Left lung (tissue), 10 donors: ENCODE measurements around the gene CUX1. TPM values are rescaled to one million over a fixed set of nuclear protein-coding genes. Genes with fewer than 3 reads are reported as not detected.

Experiments used
- ATAC-seq: fragments of 200-7000 bp; cut with Tn5 transposase; one replicate; pipeline ENCODE4 v1.9.1; 2020; ENCODE audit warnings: moderate library complexity
- DNase-seq, 4 donors: peaks; one replicate each; pipeline ENCODE4 v3.0.0-alpha.2; 2013 to 2020
- H3K27ac ChIP-seq, 2 donors: fragments of 200-600 bp; sonication (generic) in 1 of 2; one replicate each; pipeline versions ENCODE4 v1.5.0 to v1.8.0; 2020 to 2021
- H3K27me3 ChIP-seq, 2 donors: fragments of 200-600 bp; sonication (generic) in 1 of 2; one replicate each; pipeline versions ENCODE4 v1.5.0 to v1.8.0; 2020 to 2021
- H3K36me3 ChIP-seq, 2 donors: fragments of 200-600 bp; sonication (generic) in 1 of 2; one replicate each; pipeline versions ENCODE4 v1.5.0 to v1.8.0; 2020 to 2021
- H3K4me1 ChIP-seq, 2 donors: fragments of 200-600 bp; one replicate each; pipeline ENCODE4 v1.8.0; 2021
- H3K4me3 ChIP-seq, 2 donors: fragments of 200-600 bp; sonication (generic) in 1 of 2; one replicate each; pipeline versions ENCODE4 v1.5.0 to v1.8.0; 2020 to 2021; ENCODE audit warnings: mild to moderate bottlenecking in 1 of 2
- H3K9me3 ChIP-seq, 2 donors: fragments of 200-600 bp; sonication (generic) in 1 of 2; one replicate each; pipeline versions ENCODE4 v1.5.0 to v1.8.0; 2020 to 2021
- CTCF ChIP-seq, 2 donors: fragments of 200-600 bp; sonication (generic) in 1 of 2; IDR thresholded peaks; one replicate each; pipeline versions ENCODE4 v1.5.0 to v1.8.0; 2021; ENCODE audit warnings: antibody characterized with exemption in 2 of 2
- intact Hi-C, 2 donors: fragments of 100-400 bp; cut with DNase I; formaldehyde crosslinking; loops; one replicate each; pipeline versions ENCODE4 v1.11.2 to v1.14.2; 2022
- polyA plus RNA-seq, 6 donors: library from polyadenylated mRNA; unstranded; fragments of 120-200 nt; gene quantifications; one replicate each; pipeline ENCODE4 v1.2.1, GENCODE V29; 2013; ENCODE audit not compliant: insufficient read length in 6 of 6
- total RNA-seq, 2 donors: library from RNA; stranded (reverse); fragmentation: NEBNext Ultra II Directional; extraction: Animal tissue kit (Norgen Biotek cat#: 25700); gene quantifications; one replicate each; pipeline ENCODE4 v1.2.1, GENCODE V29; 2021
- donor health status: DM: no; HTN: yes; CAD: no.
- donor health status: DM: no; HTN: no; CAD: no.

The CUX1 gene
- total and polyA plus RNA-seq, 8 donors = 86.4 to 157 (median 96.4) TPM

DNA sequence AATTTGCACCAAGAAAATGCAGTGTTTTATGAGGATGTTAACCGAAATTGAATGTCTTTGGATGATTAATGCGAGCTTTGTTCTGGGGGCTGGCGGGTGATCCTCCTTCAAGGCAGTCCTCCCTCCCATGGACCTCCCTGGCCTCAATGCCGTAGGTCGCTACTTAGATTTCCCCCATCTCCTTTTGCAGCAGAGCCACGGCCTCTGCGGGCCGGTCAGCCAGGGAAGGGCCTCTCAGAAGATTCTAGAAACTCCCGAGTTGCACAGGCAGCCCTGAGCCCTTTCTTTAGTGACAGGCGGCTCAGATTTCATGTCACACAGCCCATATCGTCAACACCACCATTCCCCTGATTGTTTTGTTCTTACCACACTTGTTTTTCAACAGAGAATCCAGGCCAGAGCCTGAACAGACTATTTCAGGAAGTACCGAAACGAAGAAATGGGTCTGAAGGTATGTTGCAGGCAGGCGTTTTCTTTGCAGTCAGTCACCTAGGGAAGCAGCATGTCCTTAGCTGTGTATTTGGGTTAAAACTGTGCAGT lies 381.1 kb downstream of the CUX1 start:
- Histone ChIP-seq H3K36me3 (peaks cover 0 to 100% of the 10 kb centered on the region in 2 donors), H3K4me3 (no peak overlapping the region), H3K4me1 (no peaks in the 10 kb centered on the region), H3K27me3 (no peaks in the 10 kb centered on the region), H3K9me3 (no peaks in the 10 kb centered on the region), H3K27ac (no peak overlapping the region)
- intact Hi-C loops = no loop called here
- no peak for ATAC-seq
- no peak for TF ChIP-seq CTCF (IDR thresholded peaks at IDR 0.05)
- no peak for DNase-seq

DNA sequence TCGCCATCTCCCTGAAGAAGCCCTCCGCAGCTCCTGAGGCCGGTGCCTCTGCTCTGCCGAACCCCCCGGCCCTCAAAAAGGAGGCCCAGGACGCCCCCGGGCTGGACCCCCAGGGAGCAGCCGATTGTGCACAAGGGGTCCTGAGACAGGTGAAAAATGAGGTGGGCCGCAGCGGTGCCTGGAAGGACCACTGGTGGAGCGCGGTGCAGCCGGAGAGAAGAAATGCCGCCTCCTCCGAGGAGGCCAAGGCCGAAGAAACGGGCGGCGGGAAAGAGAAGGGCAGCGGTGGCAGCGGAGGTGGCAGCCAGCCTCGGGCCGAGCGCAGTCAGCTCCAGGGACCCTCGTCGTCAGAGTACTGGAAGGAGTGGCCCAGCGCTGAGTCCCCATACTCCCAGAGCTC lies 384.1 kb downstream of the CUX1 start:
- no peak for ATAC-seq
- intact Hi-C loops = no loop called here
- TF ChIP-seq CTCF (IDR thresholded peaks at IDR 0.05) = no peak
- no peak for DNase-seq
- no peaks in the 10 kb centered on the region for H3K4me1 ChIP-seq
- H3K9me3 ChIP-seq = no peaks in the 10 kb centered on the region
- no peaks in the 10 kb centered on the region for H3K27me3 ChIP-seq
- H3K4me3 ChIP-seq = no peak overlapping the region
- no peak overlapping the region for H3K27ac ChIP-seq
- H3K36me3 ChIP-seq = peaks cover 0 to 100% of the 10 kb centered on the region in 2 donors

DNA sequence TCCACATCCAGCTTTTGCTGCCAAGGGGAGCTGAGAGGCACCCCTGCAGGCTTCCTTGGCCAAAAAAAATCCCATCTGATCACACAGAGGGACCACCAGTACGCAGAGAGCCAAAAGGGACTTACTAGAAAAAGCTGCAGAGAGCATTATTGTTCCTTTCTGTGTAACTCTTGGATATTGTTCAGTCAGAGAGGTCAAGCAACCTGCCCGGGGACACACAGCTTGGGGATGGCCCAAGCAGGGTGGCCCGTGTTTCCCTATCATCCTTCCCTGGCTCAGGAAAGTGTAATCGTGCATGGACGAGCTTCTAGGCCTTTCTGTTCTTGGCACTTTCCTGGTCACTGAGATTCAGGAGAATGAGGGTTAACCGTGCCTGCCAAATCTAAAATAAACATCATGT lies 385.1 kb downstream of the CUX1 start:
- intact Hi-C loops = no loop called here
- H3K27me3 ChIP-seq = no peaks in the 10 kb centered on the region
- no peak overlapping the region for H3K27ac ChIP-seq
- no peak for ATAC-seq
- no peaks in the 10 kb centered on the region for H3K9me3 ChIP-seq
- TF ChIP-seq CTCF (IDR thresholded peaks at IDR 0.05) = no peak
- H3K4me3 ChIP-seq = no peak overlapping the region
- no peaks in the 10 kb centered on the region for H3K4me1 ChIP-seq
- H3K36me3 ChIP-seq = peaks cover 0 to 100% of the 10 kb centered on the region in 2 donors
- DNase-seq = no peak

DNA sequence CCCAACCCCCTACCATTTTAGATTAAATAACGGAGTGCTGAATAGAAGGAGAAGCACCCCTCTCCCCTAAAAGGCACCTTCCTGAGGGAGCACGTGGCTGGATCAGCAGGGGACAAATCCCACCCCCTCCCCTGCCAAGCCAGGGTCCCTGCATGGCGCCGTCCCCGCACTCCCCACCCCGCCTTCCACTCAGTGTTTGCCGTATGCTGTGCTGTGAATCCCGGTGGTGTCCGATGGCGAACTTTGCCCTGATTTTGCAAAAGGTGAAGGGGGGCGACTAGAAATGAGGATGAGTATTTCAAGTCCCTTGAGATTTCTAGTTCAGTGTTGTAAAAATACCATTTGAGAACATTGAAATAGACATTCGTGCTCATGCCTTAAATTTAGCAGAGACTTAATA lies 385.8 kb downstream of the CUX1 start:
- no peak for TF ChIP-seq CTCF (IDR thresholded peaks at IDR 0.05)
- H3K4me1 ChIP-seq = no peaks in the 10 kb centered on the region
- H3K27ac ChIP-seq = no peak overlapping the region
- H3K27me3 ChIP-seq = no peaks in the 10 kb centered on the region
- intact Hi-C loops = no loop called here
- no peak for ATAC-seq
- no peak for DNase-seq
- H3K4me3 ChIP-seq = no peak overlapping the region
- peaks cover 0 to 100% of the 10 kb centered on the region in 2 donors for H3K36me3 ChIP-seq
- H3K9me3 ChIP-seq = no peaks in the 10 kb centered on the region

- H3K4me1 ChIP-seq = no peaks in the 10 kb centered on the region
- H3K27ac ChIP-seq = no peak overlapping the region
- ATAC-seq (no peak), DNase-seq (no peak)
- intact Hi-C loops = no loop called here
- TF ChIP-seq CTCF (IDR thresholded peaks at IDR 0.05) = no peak
- no peaks in the 10 kb centered on the region for H3K27me3 ChIP-seq
- no peak overlapping the region for H3K4me3 ChIP-seq
- H3K36me3 ChIP-seq = peaks cover 0 to 100% of the 10 kb centered on the region in 2 donors
- H3K9me3 ChIP-seq = no peaks in the 10 kb centered on the region
Measured at GRCh38 chr7:102204212-102204611, 386.8 kb downstream of the CUX1 start.
